GM21717 (cell line): Measurements from ENCODE around the gene IFNA8.
"Not testable (repeated sequence)": the region's sequence is repeated elsewhere in the genome, so short reads cannot be mapped to it uniquely, and the experiment has no call there.

ENCODE experiments used
- ATAC-seq: cut with Tn5 transposase; IDR thresholded peaks from one replicate; pipeline ENCODE4 v1.9.1; 2021; ENCODE audit warnings: mild to moderate bottlenecking, moderate library complexity; ENCODE audit not compliant: unreplicated experiment

IFNA8 gene

DNA sequence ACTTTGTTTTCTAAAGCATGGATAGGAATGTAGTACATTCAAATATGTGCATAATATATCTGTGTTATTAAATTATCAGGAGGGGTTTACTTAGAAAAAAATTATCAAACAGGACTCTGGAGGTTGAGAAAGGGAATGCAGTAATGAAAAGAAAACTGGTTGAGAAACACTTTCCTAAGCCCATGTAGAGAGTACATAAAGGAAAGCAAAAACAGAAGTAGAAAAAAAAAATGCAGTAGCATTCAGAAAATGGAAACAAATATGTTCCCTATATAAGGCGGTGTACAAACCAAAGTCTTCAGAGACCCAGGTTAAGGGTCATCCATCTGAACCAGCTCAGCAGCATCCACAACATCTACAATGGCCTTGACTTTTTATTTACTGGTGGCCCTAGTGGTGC lies at the start of gene IFNA8:
TSS of gene IFNA8 (plus strand) at position 301 of the 400 bp plus-strand sequence. CDS start at position 361, 60 bp downstream.
- ATAC-seq = no peak

DNA sequence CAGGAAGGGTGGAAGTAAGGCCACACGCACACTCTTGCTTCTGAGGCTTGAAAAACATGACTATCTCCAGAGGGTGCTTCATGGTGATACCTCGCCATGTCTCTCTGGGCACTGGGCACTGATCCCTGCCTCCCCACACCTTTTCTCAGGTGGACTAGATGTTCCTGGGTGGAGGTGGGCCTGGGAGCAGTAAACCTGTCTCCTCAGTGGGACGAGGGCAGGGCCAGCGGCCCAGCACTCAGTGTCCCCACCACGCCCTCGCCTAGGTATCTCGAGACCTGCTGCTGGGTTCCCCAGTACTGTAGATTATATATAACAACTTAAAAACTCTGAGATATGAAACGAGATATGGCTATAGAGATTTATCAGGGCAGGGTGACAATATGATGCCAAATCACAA lies 46.6 kb upstream of the IFNA8 start:
- ATAC-seq = no peak

DNA sequence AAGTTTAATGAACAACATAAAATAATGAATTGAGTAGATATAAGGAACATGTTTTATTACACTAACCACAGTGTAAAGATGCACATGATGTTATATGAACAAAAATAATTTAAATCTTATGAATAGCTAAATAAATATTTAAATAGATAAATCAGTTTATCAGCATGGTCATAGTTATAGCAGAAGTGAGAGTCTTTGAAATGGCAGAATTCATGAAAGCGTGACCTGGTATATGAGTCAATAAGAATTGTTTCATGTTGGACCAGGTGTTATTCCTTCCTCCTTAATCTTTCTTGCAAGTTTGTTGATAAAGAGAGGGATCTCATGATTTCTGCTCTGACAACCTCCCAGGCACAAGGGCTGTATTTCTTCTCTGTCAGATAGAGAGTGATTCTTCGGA lies 41.7 kb upstream of the IFNA8 start:
- peak; percentile 81 for ATAC-seq

DNA sequence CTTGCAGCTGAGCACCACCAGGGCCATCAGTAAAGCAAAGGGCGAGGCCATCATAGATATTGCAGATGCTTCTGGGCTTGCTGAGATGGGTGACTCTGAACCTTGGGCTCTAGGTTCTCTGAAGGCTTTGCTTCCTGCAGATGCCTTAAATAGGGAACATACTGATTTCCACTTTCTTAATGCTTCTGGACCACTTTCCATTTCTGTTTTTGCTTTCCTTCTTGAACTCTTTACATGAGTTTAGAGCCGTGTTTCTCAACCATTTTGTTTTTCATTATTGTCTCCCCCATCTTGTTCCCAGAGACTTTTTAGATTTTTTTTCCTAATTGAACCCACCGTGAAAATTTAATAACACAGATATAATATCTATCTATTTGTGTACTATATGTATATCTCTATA lies 41.0 kb upstream of the IFNA8 start, which contains the start of gene IFNA13:
TSS of gene IFNA13 (minus strand) at position 101 of the 400 bp plus-strand sequence. CDS start at position 54, 47 bp downstream.
- no peak for ATAC-seq

DNA sequence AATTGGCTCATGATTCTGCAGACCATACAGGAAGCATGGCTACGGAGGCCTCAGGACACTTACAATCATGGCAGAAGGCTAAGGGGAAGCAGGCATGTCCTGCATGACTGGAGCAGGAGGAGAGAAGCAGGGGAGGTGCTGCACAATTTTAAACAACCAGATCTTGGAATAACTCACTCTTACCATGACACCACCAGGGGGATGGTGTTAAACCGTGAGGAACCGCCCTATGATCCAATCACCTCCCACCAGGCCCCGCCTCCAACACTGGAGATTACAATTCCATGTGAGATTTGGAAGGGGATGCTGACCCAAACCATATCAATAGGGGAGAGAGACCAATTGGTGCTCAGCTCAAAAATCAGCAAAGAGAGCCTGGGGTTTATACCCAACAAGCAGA lies 37.5 kb upstream of the IFNA8 start:
- not testable (repeated sequence) for ATAC-seq

DNA sequence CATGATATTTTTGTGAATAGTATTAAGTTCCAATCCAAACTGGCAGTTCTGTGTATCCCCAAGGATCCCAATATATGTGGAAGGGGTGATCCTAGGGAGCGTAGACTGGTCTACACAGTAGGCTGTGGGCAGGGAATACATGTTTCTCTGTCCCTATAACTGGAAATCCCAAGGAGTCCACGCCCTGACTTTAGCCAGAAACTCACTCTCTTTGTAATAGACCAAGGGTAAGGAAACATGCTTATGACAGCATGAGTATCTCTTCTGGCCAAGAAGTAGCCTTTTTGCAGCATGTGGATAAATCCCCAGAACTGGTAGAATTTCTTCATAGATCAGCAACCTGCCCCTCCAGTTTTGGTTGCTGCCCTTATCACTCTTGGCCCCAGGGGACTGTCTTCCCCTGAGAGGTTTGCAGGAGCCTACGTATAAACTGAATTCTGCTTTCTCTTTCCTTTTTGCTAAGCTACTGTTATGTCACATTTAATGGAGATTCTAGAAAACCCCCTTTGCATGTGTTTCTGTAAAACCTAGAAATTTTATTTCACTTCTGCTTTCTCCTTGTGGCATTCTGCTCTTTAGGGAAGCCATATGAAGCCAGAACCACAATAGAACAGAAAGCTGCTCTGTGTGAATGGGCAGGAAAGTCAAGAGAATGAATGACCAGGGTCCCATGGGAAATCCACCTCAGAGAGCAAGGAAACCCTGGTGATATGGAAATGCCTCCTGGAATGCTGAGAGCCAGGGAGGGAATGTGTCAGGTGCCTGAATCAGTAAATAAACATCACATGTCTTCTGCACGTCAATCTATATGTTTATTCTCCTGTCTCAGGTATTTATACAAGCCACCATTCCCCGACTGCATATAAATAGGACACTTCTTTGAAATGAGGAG lies 27.2 kb upstream of the IFNA8 start:
- ATAC-seq = peak; percentile 97

DNA sequence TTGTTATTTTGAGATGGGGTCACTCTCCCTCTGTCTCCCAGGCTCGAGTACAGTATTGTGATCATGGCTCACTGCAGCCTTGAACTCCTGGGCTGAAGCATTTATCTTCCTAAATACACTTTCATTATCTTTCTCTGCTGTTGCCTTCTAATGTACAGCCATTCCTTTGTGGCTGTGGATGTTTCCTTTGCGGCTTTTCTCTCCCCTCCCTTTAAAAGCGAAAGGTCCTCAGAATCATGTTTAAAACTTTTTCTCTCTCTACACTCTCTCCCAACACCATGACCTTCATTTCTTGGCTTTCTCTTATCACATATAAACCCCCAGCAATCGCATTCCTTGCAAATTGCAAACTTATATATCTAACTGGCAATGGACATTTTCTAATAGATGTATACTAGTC lies 25.3 kb upstream of the IFNA8 start:
- ATAC-seq = no peak

DNA sequence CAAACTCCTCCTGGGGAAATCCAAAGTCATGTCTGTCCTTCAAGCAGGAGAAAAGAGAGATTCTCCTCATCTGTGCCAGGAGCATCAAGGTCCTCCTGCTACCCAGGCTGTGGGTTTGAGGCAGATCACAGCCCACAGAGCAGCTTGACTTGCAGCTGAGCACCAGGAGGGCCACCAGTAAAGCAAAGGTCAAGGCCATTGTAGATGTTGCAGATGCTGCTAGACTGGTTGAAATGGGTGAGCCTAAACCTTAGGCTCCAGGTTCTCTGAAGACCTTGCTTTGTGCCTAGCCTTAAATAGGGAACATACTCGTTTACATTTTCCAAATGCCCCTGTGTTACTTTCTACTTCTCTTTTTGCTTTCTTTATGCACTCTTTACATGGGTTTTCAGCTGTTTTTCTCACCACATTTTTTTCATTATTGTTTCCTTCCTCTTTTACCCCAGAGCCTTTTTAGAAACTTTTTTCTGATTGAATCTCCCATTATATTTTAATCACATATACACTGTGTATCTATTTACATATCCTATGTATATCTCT lies 23.7 kb upstream of the IFNA8 start, which contains the start of gene IFNA2:
TSS of gene IFNA2 (minus strand) at position 268 of the 540 bp plus-strand sequence. CDS start at position 199, 69 bp downstream.
- peak; percentile 33 for ATAC-seq

DNA sequence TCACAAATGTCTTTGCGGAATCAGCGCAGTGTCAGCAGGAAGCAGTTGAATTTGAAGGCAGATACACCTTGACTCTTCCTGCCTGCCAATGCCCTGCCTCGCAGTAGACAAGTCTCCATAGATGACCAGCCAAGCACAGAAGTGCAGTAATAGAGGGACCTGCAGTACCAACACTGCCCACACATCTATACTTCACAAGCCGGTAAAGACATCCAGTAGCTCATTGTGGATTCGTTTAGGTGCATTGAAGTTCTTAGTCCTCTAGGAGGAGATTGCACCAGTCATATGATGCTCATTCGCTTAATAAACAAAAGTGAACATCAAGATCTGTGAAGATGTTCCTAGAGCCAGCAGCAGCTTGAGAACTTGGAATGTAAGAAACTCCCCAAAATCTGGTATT lies 16.6 kb upstream of the IFNA8 start:
- ATAC-seq = no peak

DNA sequence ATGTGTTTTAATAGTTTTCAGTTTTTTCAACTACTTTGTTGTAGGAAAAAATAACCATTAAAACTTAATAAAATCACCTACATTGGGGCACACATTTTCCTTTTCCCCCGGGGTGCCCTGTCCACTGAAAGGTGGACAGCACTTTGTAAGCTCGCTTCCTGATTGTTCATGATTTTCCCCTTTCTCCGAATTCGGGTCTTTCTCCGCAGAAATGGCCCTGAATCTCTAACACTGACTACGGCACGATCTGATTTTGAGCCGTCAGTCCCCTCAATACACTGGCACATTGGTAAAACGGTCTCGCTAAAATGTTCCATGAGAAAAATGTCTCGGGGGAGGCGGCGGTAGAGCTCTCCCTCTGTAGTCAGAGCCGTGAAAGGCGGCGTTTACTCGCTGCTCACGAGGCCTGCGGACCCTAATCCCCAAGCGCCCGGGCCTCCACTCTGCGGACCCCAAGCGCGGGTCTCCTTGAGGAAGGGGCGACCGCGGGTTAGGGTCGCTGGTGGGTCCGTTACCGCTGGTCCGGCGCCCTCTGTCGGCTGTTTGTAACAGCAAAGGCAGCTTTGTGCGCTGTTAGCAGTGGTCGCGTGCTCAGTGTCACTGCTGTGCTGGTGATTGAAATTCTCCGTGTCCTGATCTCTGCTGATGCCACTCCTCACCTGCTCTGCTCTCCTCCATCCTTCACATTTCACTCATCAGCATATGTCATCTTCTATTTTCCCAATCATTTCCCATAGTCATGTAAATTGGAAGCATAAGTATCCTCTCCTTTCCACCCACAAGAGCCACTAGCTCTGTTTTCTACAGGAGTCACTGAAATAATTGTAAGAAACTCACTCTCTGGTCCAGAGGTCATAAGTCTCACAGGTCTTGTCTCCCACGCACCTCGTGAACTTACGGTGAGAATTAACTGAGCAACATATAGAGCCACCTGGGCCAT lies 12.9 kb upstream of the IFNA8 start:
- peak; percentile 68 for ATAC-seq

DNA sequence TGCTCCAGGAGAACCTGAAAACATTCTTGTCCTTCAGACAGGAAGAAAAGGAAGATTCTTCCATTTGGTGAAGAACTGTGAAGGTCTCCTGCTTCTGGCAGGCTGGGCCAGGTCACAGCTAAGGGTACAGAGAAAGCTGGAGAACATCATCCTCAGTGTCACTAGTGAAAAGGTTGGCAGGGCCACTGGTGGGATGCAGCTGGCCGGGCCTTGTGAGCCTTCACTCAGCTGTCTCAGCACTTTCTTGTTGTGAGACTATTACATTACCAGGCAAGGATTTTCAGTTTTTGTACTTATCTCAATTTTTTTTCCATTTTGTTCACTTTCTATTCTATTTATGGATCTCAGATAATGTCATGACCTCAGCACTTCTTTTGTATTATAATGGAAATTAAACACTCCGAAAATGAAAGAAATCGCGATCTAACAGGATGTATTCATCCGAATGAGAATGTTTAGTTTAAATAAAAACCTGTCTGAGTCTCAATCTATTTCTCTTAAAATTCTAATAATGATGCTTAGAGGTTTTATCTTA lies 9.9 kb upstream of the IFNA8 start:
- no peak for ATAC-seq

DNA sequence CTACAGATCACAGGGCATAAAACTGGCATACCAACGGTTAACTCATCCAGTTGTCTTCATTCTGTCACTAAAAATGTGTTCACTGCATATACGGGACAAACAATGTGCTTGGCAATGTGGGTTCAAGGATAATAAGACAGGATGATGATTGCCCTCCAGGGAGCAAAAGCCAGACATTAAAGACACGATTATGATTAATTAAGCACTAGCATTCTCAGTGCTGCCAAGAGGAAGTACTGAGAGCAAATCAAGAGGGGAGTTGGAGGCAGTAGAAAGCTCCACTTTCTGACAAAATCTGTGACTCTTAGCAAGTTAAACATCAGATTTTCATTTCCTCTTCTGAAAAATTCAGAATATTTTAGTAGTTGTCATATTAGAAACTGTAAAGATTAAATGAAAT lies 9.0 kb upstream of the IFNA8 start:
- no peak for ATAC-seq

DNA sequence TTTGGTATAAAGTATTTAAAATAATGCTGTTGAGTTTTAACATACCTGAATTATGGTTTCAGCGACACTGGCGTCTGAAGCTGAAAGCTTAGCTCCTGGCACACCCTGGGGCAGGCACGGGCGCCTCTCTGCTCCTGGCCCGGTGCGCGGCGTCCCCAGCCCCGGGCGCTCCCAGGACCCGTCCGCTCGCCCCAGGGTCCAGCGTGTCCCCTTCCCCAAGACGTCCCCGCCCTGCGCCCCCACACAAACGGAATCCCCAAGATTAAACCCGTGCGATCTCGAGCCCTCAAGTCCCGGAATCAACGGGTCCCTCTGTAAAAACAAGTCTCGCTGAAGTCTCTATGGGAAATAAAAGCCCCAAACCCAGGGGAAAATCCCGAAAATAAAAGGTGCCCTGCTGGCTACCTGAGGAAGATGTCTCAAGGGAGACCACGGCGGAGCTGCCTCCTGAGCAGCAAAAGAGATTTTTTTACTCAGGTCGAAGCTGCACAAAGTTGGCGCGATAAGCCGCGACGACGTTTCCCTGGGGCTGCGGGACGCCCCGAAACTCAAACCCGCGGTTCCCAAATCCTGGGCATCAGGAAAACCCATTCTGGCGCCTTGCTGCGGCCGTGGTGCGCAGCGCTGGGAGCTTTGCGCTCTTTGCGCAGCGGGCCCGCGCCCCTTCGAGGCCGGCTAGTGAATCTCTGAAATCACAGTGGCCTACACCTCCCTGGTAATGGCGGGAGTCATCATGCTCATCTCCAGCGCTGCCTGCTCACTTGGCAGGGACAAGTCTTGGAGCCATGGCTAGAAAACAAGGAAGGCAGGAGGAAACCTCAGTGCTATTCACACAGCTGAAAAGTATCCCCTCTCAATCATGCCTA lies 6.3 kb upstream of the IFNA8 start:
- ATAC-seq = no peak

DNA sequence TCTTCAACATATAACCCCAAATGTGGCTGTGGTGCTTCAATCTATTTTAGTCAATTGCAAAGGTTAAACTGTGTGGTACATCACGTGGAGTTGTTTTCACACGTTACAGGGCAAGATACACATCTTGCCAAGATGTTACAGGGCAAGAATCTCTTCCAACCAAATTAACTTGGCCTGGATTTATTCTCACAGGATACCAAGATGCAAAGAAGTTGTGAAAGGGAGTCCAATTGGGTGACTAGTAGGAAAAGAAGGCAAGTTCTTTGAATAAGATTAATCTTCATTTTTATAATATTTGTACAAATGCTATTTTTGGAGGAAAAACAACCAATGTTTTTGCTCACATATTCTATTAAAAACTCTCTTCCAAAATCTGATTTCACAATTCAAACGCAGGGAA lies 4.8 kb upstream of the IFNA8 start:
- ATAC-seq = no peak

DNA sequence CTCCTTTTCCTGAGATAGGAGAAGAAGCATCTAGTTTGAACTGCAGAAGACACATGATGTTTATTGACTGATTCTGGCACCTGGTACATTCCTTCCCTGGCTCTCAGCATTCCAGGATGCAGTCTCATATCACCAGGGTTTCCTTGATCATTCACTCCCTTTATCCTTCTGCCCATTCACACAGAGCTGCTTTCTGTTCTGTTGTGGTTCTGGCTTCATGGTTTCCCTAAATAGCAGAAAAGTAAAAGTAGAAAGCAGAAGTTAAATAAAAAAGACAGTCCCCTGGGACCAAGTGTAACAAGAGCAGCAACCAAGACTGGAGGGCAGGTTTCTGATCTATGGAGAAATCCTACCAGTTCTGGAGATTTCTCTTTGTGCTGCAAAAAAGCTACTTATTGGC lies 3.2 kb downstream of the IFNA8 start:
- ATAC-seq = no peak

DNA sequence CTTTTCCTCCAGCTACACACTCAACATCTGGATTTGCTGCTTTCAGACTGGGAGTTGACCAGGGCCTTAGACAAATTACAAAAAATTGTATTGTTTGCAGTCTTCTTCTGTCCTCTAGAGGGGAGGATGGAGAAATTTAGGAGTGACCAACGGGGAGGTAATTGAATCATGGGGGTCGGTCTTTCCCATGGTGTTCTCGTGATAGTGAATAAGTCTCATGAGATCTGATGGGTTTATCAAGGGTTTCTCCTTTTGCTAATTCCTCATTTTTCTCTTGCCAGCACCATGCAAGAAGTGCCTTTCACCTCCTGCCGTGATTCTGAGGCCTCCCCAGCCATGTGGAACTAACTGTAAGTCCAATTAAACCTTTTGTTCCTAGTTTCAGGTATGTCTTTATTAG lies 4.2 kb downstream of the IFNA8 start:
- no peak for ATAC-seq

DNA sequence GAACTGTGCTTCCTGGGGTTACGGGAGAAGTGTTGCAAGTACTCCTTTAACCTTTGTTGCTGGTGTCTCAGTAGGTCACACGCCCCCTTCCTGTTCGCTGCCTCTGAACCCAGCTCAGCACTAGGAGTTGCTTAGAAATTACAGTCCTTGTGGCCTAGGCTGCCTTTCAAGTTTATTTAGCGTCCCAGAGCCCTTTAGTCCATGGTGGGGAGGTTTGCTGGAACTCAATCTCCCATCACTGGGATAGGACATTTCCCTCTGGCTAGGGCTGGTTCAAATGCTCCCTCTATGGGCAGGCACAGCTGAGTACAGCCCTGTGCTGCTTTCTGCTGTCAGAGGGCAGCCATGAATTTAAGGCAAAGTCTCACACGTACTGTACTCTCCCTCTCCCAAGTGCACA lies 4.7 kb downstream of the IFNA8 start:
- no peak for ATAC-seq

DNA sequence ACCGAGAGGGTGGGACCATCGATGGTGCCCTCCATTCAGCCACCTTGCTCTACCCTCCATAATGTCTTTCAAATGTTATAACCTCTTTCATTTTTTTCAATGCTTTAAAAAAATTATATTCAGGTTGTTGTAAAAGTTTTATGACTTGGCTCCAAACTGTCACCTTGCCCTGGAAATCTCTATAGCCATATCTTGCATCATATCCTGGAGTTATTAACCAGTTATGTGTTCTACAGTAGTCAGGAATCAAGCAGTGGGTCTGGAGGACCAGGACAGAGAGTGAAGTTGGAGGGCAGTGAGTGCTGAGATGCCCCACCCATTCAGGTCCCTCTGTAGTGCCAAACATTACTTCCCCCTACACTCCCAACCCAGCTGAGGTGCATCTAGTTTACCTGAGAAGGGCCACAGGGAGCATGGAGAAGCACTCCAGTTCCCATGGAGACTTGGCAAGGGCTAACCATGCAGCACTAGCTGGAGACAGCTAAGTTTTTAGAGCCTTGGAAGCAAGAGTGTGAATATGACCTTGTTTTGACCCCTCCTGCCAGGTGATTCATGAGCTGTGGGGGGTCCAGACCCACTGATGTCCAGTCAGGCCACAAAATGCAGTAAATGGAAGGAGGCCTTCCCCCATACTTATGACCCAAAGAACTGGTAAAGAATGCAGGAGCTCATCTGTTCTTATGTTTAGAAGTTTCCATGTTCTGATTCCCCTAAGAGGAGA lies 5.5 kb downstream of the IFNA8 start:
- no peak for ATAC-seq
